HEK293T (cell line): ENCODE data around the gene PREB.

Experiments
- ARNT ChIP-seq: fragments of 450-650 bp; IDR thresholded peaks from 2 replicates; pipeline ENCODE4 v1.6.1; 2017; ENCODE audit warnings: mild to moderate bottlenecking
- BHLHE40 ChIP-seq: fragments of 450-650 bp; IDR thresholded peaks from 2 replicates; pipeline ENCODE4 v1.6.1; 2016; ENCODE audit warnings: mild to moderate bottlenecking, moderate library complexity, borderline replicate concordance
- ELF4 ChIP-seq: fragments of 450-650 bp; IDR thresholded peaks from 2 replicates; pipeline ENCODE4 v1.6.1; 2017; ENCODE audit warnings: antibody characterized with exemption
- FOXA1 ChIP-seq: fragments of 450-650 bp; IDR thresholded peaks from 2 replicates; pipeline ENCODE4 v1.6.1; 2016; ENCODE audit warnings: mild to moderate bottlenecking
- FOXK2 ChIP-seq: fragments of 450-650 bp; IDR thresholded peaks from 2 replicates; pipeline ENCODE4 v1.6.1; 2016; ENCODE audit warnings: mild to moderate bottlenecking
- FOXM1 ChIP-seq: fragments of 450-650 bp; IDR thresholded peaks from 2 replicates; pipeline ENCODE4 v1.6.1; 2017; ENCODE audit warnings: mild to moderate bottlenecking, borderline replicate concordance
- HDGF ChIP-seq: fragments of 450-650 bp; IDR thresholded peaks from 2 replicates; pipeline ENCODE4 v1.6.1; 2017; ENCODE audit warnings: antibody characterized with exemption, borderline replicate concordance
- L3MBTL2 ChIP-seq: fragments of 450-650 bp; conservative IDR thresholded peaks from 2 replicates; pipeline ENCODE4 v1.6.1; 2016; ENCODE audit warnings: mild to moderate bottlenecking
- LEF1 ChIP-seq: fragments of 450-650 bp; IDR thresholded peaks from 2 replicates; pipeline ENCODE4 v1.6.1; 2017; ENCODE audit warnings: mild to moderate bottlenecking, borderline replicate concordance
- NFRKB ChIP-seq: fragments of 450-650 bp; IDR thresholded peaks from 2 replicates; pipeline ENCODE4 v1.6.1; 2016; ENCODE audit warnings: mild to moderate bottlenecking, moderate library complexity
- SP1 ChIP-seq: fragments of 450-650 bp; IDR thresholded peaks from 2 replicates; pipeline ENCODE4 v1.6.1; 2017
- SUZ12 ChIP-seq: fragments of 450-650 bp; IDR thresholded peaks from 2 replicates; pipeline ENCODE4 v1.6.1; 2016; ENCODE audit warnings: mild to moderate bottlenecking
- TARDBP ChIP-seq: fragments of 450-650 bp; IDR thresholded peaks from 2 replicates; pipeline ENCODE4 v1.6.1; 2016

DNA sequence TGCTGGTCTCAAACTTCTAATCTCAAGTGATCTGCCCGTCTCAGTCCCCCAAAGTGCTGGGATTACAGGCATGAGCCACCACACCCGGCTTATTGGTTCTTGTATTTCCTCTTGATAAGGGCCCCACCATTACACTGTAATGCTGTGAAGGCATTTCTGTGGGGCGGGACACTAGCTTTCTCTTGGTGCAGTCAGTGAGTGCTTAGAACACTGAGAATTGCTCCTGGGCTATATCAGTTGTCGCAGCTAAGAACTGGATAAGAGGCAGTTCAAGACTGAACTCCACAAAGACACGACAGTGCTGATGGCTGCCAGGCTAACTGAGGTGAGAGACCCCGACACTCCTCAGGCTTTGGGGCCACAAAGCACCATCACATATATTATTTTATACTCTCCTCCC lies 45.8 kb downstream of the PREB start:
- TF ChIP-seq ELF4, result no peak
- no peak for TF ChIP-seq HDGF
- no peak for TF ChIP-seq BHLHE40
- TF ChIP-seq FOXA1, result no peak
- no peak for TF ChIP-seq LEF1
- TF ChIP-seq ARNT, result no peak
- TF ChIP-seq SUZ12, result no peak
- TF ChIP-seq SP1, result no peak
- no peak for TF ChIP-seq L3MBTL2
- TF ChIP-seq NFRKB, result no peak
- no peak for TF ChIP-seq FOXM1
- TF ChIP-seq TARDBP, result no peak
- no peak for TF ChIP-seq FOXK2
